ENCODE measurements around the gene RAB7A. TPM values are rescaled to one million over a fixed set of nuclear protein-coding genes. Genes with fewer than 3 reads are reported as not detected.

RAB7A gene
- total and polyA plus RNA-seq, 4 donors = 127 to 271 (median 209) TPM

DNA sequence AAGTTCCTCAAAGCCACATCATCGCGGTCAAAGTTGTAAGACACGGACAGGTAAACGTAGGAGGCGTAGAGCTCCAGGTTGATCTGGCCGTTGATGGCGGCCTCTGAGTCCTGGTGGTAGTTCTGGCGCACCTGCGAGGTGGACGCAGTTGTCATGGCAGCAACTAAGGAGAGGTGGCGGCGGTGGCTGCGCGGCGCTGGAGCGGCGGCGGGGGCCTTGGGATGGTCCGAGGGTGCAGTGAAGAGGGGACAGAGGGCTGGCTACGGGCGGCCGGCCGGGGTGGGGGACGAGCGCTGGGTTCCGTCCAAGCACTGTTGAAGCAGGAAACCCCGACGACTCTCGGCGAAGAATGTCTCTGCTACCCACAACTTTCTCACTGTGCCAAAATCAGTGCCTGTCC lies 38.9 kb downstream of the RAB7A start:
- TF ChIP-seq, protein P1, sequence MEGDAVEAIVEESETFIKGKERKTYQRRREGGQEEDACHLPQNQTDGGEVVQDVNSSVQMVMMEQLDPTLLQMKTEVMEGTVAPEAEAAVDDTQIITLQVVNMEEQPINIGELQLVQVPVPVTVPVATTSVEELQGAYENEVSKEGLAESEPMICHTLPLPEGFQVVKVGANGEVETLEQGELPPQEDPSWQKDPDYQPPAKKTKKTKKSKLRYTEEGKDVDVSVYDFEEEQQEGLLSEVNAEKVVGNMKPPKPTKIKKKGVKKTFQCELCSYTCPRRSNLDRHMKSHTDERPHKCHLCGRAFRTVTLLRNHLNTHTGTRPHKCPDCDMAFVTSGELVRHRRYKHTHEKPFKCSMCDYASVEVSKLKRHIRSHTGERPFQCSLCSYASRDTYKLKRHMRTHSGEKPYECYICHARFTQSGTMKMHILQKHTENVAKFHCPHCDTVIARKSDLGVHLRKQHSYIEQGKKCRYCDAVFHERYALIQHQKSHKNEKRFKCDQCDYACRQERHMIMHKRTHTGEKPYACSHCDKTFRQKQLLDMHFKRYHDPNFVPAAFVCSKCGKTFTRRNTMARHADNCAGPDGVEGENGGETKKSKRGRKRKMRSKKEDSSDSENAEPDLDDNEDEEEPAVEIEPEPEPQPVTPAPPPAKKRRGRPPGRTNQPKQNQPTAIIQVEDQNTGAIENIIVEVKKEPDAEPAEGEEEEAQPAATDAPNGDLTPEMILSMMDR (IDR thresholded peaks at IDR 0.05; ENCODE audit: control extremely low read depth, extremely low read depth) = no peak
- no peak for DNase-seq
- peaks cover 5 to 48% (median 11%) of the 10 kb centered on the region in 5 donors for H3K4me1 ChIP-seq (ENCODE audit: control insufficient read depth in 5 of 5, insufficient read depth in 5 of 5, low read length in 5 of 5)
- no peaks in the 10 kb centered on the region for H3K27me3 ChIP-seq (ENCODE audit: control insufficient read depth in 3 of 3, insufficient read depth in 3 of 3, low read length in 2 of 3)
- H3K4me3 ChIP-seq = no peak overlapping the region
- no peak overlapping the region for H3K9ac ChIP-seq (ENCODE audit: insufficient read depth in 1 of 2, low read length in 2 of 2)
- no peak overlapping the region for H3K27ac ChIP-seq (ENCODE audit: low read depth in 1 of 2, low read length in 1 of 2)
- no peak for ATAC-seq (ENCODE audit: insufficient read depth, low FRiP score)
- 93 to 96% methylated on average over 30 of the region's 30 CpGs for WGBS, 2 donors
- H3K36me3 ChIP-seq (ENCODE audit: control insufficient read depth in 4 of 4, insufficient read depth in 4 of 4, low read length in 4 of 4) = peaks cover 5 to 9% (median 6%) of the 10 kb centered on the region in 4 donors
- no peaks in the 10 kb centered on the region for H3K9me3 ChIP-seq (ENCODE audit: control insufficient read depth in 4 of 4, insufficient read depth in 3 of 4, low read length in 3 of 4)

DNA sequence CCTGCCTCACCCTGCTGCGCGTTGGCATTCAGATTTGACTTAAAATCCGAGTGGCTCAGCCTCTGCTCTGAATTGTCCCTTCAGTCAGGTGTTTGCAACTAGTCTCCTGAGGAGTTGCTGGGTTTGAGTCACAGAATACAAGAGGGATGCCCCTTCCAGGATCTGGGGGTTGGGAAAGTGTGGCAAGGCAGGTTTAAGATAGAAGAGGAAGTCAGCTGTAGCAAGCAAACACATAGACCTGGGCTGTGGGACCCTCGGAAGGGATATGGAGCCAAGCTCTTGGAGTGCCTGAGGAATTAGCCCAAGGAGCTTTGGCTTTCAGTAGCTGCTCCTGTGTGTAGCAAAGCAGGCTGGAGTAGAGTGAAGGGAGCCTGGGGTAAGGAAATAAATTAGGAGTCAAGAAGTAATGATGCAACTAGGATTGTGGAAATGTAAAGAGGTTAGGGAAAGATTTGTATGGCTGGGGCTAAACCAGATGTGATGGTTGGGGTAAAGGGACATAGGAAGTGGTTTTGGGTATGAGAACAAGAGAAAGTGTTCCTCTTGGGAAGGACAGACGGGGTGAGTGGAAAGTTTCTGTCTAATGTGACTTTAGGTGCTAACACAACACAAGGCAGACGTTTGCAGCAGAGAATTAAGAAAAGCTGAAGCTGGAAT lies 41.2 kb downstream of the RAB7A start:
- Histone ChIP-seq H3K9ac (ENCODE audit: insufficient read depth in 1 of 2, low read length in 2 of 2) (no peak overlapping the region), H3K4me1 (ENCODE audit: control insufficient read depth in 5 of 5, insufficient read depth in 5 of 5, low read length in 5 of 5) (peaks cover 0 to 43% (median 0%) of the 10 kb centered on the region in 5 donors), H3K9me3 (ENCODE audit: control insufficient read depth in 4 of 4, insufficient read depth in 3 of 4, low read length in 3 of 4) (no peaks in the 10 kb centered on the region), H3K27me3 (ENCODE audit: control insufficient read depth in 3 of 3, insufficient read depth in 3 of 3, low read length in 2 of 3) (no peaks in the 10 kb centered on the region), H3K36me3 (ENCODE audit: control insufficient read depth in 4 of 4, insufficient read depth in 4 of 4, low read length in 4 of 4) (peaks cover 5 to 9% (median 6%) of the 10 kb centered on the region in 4 donors), H3K4me3 (no peak overlapping the region), H3K27ac (ENCODE audit: low read depth in 1 of 2, low read length in 1 of 2) (no peak overlapping the region)
- ATAC-seq (ENCODE audit: insufficient read depth, low FRiP score) (no peak), DNase-seq (no peak)
- TF ChIP-seq, protein P1 (IDR thresholded peaks at IDR 0.05; ENCODE audit: control extremely low read depth, extremely low read depth) = no peak
- 59 to 68% methylated on average over 6 of the region's 6 CpGs for WGBS, 2 donors

DNA sequence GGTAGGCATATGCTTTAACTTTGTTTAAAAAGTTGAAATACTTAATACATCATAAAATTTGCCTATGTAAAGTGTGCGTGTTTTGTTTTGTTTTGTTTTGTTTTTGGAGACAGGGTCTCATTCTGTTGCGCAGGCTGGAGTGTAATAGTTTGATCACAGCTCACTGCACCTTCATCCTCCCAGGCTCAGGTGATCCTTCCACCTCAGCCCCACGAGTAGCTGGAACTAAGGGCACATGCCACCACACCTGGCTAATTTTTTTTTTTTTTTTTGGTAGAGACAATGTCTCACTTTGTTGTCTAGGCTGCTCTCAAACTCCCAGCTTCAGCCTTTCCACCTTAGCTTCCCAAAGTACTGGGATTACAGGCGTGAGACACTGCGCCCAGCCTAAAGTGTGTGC lies 42.5 kb downstream of the RAB7A start:
- H3K4me1 ChIP-seq (ENCODE audit: control insufficient read depth in 5 of 5, insufficient read depth in 5 of 5, low read length in 5 of 5) = peaks cover 0 to 38% (median 0%) of the 10 kb centered on the region in 5 donors
- DNase-seq (no peak), ATAC-seq (ENCODE audit: insufficient read depth, low FRiP score) (no peak)
- no peak overlapping the region for H3K9ac ChIP-seq (ENCODE audit: insufficient read depth in 1 of 2, low read length in 2 of 2)
- H3K27ac ChIP-seq (ENCODE audit: low read depth in 1 of 2, low read length in 1 of 2) = no peak overlapping the region
- peaks cover 2 to 9% (median 3%) of the 10 kb centered on the region in 4 donors for H3K36me3 ChIP-seq (ENCODE audit: control insufficient read depth in 4 of 4, insufficient read depth in 4 of 4, low read length in 4 of 4)
- no peaks in the 10 kb centered on the region for H3K27me3 ChIP-seq (ENCODE audit: control insufficient read depth in 3 of 3, insufficient read depth in 3 of 3, low read length in 2 of 3)
- no peaks in the 10 kb centered on the region for H3K9me3 ChIP-seq (ENCODE audit: control insufficient read depth in 4 of 4, insufficient read depth in 3 of 4, low read length in 3 of 4)
- WGBS, 2 donors = 87 to 93% methylated on average over 5 of the region's 5 CpGs
- TF ChIP-seq, protein P1 (IDR thresholded peaks at IDR 0.05; ENCODE audit: control extremely low read depth, extremely low read depth) = no peak
- H3K4me3 ChIP-seq = no peak overlapping the region
